Left ventricle myocardium superior (tissue), 1 donor: ENCODE measurements around the gene HMCN1. TPM values are rescaled to one million over a fixed set of nuclear protein-coding genes. Genes with fewer than 3 reads are reported as not detected.
"Not testable (repeated sequence)": the region's sequence is repeated elsewhere in the genome, so short reads cannot be mapped to it uniquely, and the experiment has no call there.

Source experiments
- ATAC-seq: fragments of 200-7000 bp; cut with Tn5 transposase; one replicate; pipeline ENCODE4 v1.9.1; 2020; ENCODE audit warnings: mild to moderate bottlenecking, moderate library complexity
- DNase-seq: peaks from one replicate; pipeline ENCODE4 v3.0.0-alpha.2; 2020
- intact Hi-C: fragments of 100-400 bp; cut with micrococcal nuclease; formaldehyde crosslinking; loops from one replicate; pipeline ENCODE4 v1.11.0; 2022
- total RNA-seq: library from RNA; stranded (reverse); fragmentation: NEBNext Ultra II Directional; extraction: Animal tissue kit (Norgen Biotek cat#: 25700); gene quantifications from one replicate; pipeline ENCODE4 v1.2.1, GENCODE V29; 2021
- donor health status: DM: no; HTN: yes; CAD: no; lungs with severe emphysema.

The HMCN1 gene
- total RNA-seq, 1 donor from 2014 or later: 3.8 TPM

DNA sequence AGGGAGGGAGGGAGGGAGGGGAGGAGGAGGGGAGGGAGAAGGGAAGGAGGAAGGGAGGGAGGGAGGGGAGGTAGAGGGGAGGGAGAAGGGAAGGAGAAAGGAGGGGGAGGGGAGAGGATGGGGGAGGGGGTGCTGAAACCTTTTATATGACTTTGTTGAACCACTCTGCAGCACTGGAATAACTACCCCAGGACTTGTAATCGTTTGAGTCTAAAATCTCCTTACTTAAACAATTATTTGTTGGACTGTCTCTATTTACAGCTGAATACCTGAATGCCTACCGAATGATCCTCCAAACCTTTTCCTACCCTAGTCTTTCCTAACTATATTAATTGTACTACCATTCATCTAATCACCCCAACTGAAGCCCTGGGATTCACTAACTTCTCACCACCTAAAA lies 459.0 kb downstream of the HMCN1 start:
- DNase-seq (no peak), ATAC-seq (no peak)
- intact Hi-C loops: no loop called here

DNA sequence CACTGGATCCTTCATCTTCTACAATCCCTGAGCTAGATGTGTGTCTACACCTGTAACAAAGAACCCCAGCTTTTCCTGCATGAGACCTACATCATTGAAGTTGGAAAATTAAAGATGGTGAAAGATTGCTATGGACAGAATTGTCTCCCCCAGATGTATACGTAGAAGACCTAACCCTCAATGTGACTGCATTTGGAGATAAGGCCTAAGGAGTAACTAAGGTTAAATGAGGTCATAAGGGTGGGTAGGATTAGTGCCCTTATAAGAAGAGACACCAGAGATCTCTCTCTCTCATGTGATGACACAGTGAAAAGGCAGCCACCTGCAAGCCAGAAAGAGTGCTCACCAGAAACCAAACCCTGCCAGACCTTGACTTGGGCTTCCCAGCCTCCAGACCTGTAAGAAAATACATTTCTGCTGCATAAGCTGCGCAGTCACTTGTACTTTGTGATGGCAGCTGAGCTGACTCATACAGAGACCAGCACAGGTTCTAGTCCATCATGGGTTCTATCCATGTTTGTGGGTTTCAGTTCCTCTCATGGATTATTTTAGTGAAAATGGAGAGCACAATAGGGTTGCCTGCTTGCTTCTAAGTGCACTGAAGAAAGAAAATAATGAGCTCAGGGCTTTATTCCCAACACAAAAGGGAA lies 460.0 kb downstream of the HMCN1 start:
- DNase-seq (no peak), ATAC-seq (no peak)
- intact Hi-C loops: no loop called here

DNA sequence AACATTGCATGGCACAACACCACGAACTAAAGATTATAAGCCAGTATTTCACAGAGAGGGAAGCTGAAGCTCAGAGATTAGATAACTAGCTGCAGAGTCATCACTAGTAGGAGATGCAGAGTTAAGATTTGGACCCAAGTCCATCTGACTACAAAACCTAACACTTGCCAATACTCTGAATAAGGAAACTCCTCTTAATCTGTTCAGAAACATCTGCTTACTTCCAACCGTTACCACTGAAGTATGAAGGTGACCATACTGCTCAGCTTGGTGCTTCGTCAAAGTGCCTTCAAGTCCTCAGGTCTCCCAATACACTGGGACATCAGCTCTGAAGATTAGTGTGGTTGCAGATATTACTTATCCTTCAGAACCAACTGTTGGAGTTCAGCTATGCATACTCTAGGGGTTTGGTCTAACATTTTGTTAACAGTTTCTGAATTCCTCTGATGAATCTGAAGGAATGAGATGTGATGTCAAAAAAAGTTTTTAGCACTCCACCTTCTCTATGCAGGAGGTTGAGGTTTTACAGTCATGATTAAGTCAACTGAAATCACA lies 461.3 kb downstream of the HMCN1 start:
- ATAC-seq: no peak
- no peak for DNase-seq
- intact Hi-C loops: no loop called here

DNA sequence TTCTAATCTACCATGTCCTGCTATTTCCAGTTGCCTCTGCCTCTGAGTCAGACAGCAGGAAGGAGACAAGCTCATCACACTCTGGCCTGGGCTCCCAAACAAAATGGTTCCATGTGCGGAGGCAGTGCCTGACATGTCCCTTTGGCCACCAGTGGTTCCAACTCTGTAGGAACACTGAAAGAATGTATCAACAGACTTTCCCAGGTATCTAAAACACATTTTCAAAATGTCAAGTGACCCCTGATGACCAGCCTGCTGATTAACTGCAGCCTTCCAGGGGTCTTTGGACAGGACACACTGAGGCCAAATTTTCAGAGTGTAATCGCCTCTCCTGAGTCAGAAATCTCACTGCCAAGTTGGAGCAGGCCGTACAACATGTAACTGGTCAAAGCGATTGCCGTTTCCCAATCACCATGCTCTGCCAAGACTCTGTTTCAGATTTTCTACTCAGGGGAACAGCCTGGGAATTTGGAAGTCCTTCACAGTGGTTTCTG lies 468.1 kb downstream of the HMCN1 start:
- intact Hi-C loops: no loop called here
- ATAC-seq: peak; percentile 94
- peak; percentile 45 for DNase-seq

DNA sequence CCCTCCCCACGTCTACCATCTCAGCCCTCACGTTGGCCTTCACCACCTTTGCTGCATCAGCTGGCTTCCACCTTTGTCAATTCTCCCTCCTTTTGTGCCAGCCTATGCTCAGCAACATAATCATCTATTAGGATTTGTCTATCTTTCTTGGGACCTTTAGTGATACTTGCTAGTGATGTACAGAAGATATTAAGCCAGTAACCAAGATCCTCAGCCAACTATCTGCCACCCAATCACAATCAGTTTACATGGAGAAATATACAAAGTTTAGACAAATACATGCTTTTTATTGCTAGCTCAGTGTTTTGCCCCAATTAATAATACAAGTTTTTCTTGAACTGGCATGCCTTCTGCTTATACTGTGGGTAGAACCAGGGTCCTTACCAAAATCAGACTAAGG lies 468.6 kb downstream of the HMCN1 start:
- DNase-seq: no peak
- no peak for ATAC-seq
- intact Hi-C loops: no loop called here

GRCh38 chr1:186206048-186206570 lies 471.9 kb downstream of the HMCN1 start:
- no peak for ATAC-seq
- intact Hi-C loops: no loop called here
- DNase-seq: no peak

DNA sequence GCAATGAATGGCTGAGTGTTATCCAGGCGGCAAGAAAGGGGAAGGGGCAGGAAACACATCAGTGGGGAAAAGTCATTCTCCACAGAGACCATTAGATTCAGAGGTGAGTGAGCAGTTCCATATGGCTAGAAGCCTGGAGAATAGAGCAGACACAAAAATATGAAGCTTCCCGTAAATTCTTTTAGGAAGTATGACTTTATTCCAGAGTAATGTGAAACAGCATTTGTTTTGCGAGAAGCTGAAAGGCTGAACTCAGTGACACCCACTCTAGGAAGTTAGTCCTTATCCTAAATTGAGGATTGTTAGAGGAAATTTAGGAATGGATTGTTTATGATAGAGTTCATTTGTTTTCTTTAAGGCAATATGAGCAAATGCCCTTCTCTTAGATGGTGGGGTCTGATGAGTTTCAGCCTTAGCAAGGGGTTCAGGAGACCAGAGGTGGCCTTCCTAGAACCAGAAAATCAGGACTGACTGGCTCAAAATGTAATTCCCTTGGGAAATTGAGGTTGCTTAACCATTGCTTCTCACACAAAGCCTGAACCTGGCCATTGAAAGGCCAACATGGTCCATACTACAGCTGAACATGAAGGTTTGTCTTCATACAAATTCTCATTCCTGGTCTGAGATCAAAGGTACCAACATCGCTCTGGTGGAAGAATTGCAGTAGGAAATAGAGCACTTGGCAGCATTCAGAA lies 473.3 kb downstream of the HMCN1 start:
- peak; percentile 42 for ATAC-seq
- no peak for DNase-seq
- intact Hi-C loops: no loop called here

DNA sequence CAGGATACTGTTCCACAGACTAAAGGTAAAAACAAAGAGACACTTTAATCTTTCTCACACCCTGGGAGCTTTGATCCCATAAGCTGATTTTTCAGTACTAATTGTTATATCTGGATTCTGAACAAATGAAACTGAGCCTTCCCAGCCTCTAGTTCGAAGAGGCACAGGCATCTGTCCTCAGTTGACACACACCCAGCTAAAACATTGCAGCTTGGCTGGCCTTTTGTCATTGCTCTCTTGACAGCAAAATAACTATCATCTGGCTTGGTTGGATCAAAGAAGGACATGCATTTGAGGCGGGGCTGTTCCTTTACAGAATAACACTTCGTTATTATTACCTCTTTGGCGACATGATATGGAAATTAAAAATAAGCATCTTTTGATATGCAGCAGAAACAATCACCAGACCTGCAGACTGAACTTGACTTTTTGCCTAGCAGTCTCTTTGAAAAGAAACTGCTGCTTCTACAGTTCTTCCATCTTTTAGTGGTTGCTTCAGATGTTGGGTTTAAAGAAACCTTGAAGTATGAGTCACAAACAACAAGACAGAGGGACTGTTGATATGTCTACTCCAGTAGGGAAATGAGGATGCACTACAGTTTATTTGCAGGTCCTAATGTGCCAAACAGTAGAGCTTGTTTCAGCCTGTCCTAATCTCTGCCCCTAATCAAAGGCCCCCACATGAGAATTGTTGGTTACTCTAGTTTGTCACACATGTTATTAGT lies 474.4 kb downstream of the HMCN1 start:
- no peak for DNase-seq
- intact Hi-C loops: no loop called here
- peak; percentile 53 for ATAC-seq

- DNase-seq (no peak), ATAC-seq (no peak)
- intact Hi-C loops: loop anchor here (1.0 kb wide), 1 partner anchor 490 kb away; no protein-coding TSS in a partner anchor
Measured at GRCh38 chr1:186210258-186210657, 476.1 kb downstream of the HMCN1 start.

DNA sequence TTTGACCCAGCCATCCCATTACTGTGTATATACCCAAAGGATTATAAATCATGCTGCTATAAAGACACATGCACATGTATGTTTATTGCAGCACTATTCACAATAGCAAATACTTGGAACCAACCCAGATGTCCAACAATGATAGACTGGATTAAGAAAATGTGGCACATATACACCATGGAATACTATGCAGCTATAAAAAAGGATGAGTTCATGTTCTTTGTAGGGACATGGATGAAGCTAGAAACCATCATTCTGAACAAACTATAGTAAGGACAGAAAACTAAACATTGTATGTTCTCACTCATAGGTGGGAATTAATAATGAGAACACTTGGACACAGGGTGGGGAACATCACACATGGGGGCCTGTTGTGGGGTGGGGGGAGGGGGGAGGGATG lies 477.4 kb downstream of the HMCN1 start:
- DNase-seq, ATAC-seq, intact Hi-C loops: not testable (repeated sequence)

DNA sequence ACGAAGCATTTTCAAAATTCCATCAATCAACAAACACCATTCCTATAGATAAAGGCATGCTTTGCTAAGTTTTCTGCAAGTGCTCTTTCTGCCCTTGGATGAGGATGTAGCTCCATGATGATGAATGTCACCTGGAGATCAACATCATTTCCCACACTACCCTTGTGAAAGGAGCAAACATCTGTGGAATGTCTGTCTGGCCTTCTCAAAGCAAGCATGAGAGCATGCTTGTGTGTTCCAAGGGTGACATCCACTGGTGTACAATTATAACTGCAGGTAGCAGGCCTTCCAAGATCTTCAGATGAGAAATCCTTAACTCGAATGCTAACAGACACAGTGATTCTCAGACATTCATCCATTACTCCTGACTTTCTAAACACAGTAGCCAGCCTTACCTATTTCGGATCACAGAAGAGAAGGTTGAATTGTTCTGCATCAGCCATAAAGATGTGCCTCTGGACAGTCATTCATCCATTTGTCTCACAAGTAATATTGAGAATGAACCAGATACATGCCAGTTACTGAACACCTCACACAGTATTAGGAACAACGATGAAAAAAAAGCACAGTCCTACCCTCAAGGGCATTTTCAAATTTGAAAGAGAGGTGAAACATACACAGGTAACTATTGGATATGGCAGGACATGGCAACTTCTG lies 478.5 kb downstream of the HMCN1 start:
- ATAC-seq (peak; percentile 90), DNase-seq (no peak)
- intact Hi-C loops: no loop called here

GRCh38 chr1:186213225-186213607 lies 479.0 kb downstream of the HMCN1 start:
- intact Hi-C loops: no loop called here
- ATAC-seq (no peak), DNase-seq (no peak)

DNA sequence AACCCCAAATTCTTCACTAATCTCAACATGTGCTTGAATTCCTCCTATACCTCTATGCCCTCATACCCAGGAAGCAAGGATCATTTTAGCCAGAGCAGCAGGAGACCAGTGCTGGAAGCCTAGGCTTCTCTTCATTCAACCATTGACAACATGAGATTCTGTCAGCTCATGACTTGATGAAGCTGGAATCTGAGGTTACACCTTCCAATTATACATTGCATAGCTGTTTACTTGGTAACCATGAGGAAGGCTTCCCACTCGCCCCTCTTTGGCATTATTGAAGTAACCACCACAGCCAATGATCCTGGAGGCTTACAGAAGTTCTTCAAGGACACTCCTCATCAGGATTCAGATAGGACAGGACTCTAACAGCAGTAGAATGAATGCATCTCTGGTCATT lies 480.6 kb downstream of the HMCN1 start:
- intact Hi-C loops: no loop called here
- ATAC-seq: no peak
- no peak for DNase-seq

- DNase-seq (no peak), ATAC-seq (no peak)
- intact Hi-C loops: no loop called here
Measured at GRCh38 chr1:186215636-186216035, 481.4 kb downstream of the HMCN1 start.

DNA sequence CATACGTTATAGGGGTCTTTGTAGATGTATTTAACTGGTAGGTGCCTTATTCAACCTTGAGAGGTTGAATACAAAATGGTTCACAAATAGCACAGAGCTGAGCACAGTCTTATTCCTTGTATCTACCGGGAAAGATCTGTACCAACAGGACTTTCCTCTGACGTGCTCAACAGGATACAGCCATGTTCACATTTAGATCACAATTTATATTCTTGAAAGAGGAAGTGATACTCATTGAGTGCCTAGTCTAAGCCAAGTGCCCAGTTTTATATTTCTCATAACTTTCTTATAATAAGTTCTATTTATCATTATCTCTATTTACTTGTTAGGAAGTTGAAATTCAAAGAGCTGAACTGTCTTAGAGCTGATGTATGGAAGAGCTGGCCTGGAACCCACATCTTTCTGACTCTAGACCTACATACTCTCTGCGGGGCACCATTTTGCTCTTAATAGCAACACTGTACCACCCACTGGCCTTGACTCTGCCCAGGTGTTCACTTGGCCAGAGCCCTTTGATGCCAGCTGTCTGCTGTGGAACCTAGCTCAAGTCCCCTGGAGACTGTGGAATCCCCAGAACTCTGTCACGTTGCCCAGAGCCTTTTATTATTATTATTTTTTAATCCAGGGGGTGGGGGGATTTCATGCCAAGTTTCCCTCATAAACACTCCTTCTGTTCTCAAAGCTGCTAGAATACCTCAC lies 484.6 kb downstream of the HMCN1 start:
- no peak for DNase-seq
- intact Hi-C loops: no loop called here
- ATAC-seq: no peak

DNA sequence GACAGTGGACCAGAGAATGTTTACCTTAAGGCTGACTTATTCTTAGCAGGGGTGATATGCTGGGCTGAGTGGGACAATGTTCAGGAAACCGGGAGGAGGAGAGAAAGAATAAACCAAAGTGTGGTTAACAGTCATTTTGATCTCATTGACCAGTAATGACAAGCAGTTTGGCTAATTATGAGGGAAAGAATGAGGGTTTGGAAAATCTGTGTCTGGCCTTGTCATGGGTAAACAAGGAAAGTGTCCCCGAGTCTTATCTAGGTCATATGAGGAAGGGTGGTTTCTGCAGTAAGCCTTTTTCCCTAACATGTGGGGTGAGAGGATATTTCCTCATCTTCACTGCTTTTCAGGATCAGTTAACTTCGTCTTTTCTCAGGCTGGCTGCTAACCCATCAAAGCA lies 485.9 kb downstream of the HMCN1 start:
- DNase-seq (no peak), ATAC-seq (no peak)
- intact Hi-C loops: no loop called here

GRCh38 chr1:186220911-186221310 lies 486.7 kb downstream of the HMCN1 start:
- ATAC-seq: no peak
- intact Hi-C loops: no loop called here

GRCh38 chr1:186225096-186225495 lies 490.9 kb downstream of the HMCN1 start:
- intact Hi-C loops: no loop called here
- DNase-seq (no peak), ATAC-seq (no peak)

More at GRCh38 chr1:186220911-186221310, 486.7 kb downstream of the HMCN1 start:
- DNase-seq: no peak

GRCh38 chr1:186228749-186229148 lies 494.6 kb downstream of the HMCN1 start:
- ATAC-seq: peak; percentile 29
- no peak for DNase-seq
- intact Hi-C loops: no loop called here
